Measurements from ENCODE around the gene WDR93.

DNA sequence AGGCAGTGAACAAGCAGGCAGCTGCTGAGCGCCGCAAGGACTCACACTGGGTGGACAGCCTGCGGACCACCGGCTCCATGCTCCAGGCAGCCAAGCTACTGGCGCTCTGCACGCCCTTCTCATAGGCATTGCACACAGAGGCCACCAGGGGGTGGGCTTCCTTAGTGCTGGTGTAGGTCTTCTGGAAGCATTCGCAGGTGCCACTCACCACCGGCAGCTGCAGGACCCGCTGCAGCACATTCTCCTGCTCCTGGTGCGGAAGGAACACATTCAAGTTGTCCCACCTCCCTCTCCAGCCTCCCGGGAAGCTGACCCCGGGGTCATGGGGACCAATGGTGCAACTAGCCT, 17.5 kb upstream of the WDR93 start:
- TF ChIP-seq POLR2A (IDR thresholded peaks at IDR 0.05; ENCODE audit: low read depth): no peak
- TF ChIP-seq, protein P1, sequence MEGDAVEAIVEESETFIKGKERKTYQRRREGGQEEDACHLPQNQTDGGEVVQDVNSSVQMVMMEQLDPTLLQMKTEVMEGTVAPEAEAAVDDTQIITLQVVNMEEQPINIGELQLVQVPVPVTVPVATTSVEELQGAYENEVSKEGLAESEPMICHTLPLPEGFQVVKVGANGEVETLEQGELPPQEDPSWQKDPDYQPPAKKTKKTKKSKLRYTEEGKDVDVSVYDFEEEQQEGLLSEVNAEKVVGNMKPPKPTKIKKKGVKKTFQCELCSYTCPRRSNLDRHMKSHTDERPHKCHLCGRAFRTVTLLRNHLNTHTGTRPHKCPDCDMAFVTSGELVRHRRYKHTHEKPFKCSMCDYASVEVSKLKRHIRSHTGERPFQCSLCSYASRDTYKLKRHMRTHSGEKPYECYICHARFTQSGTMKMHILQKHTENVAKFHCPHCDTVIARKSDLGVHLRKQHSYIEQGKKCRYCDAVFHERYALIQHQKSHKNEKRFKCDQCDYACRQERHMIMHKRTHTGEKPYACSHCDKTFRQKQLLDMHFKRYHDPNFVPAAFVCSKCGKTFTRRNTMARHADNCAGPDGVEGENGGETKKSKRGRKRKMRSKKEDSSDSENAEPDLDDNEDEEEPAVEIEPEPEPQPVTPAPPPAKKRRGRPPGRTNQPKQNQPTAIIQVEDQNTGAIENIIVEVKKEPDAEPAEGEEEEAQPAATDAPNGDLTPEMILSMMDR (IDR thresholded peaks at IDR 0.05): peak in 2 of 3 experiments; percentile 23 to 30
- TF ChIP-seq EP300 (IDR thresholded peaks at IDR 0.05): no peak
- no peak for TF ChIP-seq POLR2AphosphoS5 (IDR thresholded peaks at IDR 0.05)

Data from esophagus muscularis mucosa (tissue), 4 donors.